GM21723 (cell line): ENCODE measurements around the gene TRAF3IP1.
"Not testable (repeated sequence)": the region's sequence is repeated elsewhere in the genome, so short reads cannot be mapped to it uniquely, and the experiment has no call there.

ENCODE experiments used
- ATAC-seq: cut with Tn5 transposase; IDR thresholded peaks from one replicate; pipeline ENCODE4 v1.9.1; 2021; ENCODE audit warnings: mild to moderate bottlenecking, moderate library complexity; ENCODE audit not compliant: unreplicated experiment

The TRAF3IP1 gene

GRCh38 chr2:238305965-238306671, 14.2 kb upstream of the TRAF3IP1 start:
- ATAC-seq = no peak

DNA sequence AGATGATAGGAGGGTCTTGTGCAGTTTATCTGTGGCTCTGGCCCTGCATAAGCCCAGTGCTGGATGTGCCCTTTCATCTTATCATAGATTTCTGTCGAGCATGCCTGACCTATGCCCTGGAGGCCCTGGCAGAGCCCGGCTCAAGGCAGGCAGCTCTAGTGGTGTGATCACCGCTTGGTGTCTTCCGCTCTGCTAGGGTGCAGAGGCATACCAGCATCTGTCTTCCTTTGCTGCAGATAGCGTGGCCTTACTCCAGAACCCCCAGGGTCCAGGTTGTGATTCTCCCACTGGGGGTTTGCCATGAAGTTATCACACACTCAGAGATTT, 13.7 kb upstream of the TRAF3IP1 start:
- ATAC-seq = no peak

GRCh38 chr2:238308177-238308576, 12.1 kb upstream of the TRAF3IP1 start:
- ATAC-seq = no peak

GRCh38 chr2:238310721-238311120, 9.6 kb upstream of the TRAF3IP1 start:
- not testable (repeated sequence) for ATAC-seq

GRCh38 chr2:238313289-238313990, 6.9 kb upstream of the TRAF3IP1 start:
- ATAC-seq = no peak

- no peak for ATAC-seq
These were observed 6.3 kb upstream of the TRAF3IP1 start for GRCh38 chr2:238313991-238314350.

- ATAC-seq = no peak
These were observed 5.7 kb upstream of the TRAF3IP1 start for GRCh38 chr2:238314576-238314975.

DNA sequence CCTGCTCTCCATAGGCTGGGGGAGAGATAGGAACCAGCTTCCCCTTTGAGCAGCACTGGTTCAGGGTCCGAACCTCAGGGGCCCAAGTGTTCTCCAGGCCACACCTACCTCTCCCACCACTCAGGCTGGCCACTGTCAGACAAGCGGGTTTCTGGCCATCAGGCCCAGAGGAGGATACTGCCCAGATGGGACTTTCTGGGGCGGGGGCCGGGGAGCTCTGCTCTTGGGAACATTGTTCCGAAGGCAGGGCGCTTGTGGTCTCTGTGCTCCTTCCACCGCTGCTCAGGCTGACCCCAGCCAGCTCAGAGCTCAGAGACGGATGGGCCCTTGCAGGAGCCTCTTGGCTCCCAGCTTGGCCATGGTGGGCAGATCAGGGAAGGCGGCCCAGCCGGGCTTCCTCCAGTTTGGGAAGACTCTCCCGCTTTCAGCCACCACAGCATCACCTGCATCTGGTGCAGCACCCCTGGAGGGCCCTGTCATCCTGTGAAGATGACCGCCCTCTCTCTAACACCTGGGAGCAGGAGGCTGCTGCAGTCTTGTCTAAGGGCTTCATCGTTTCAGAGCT, 5.2 kb upstream of the TRAF3IP1 start:
- no peak for ATAC-seq

GRCh38 chr2:238320648-238321281, 447 bp downstream of the TRAF3IP1 start:
- peak; percentile 33 for ATAC-seq

DNA sequence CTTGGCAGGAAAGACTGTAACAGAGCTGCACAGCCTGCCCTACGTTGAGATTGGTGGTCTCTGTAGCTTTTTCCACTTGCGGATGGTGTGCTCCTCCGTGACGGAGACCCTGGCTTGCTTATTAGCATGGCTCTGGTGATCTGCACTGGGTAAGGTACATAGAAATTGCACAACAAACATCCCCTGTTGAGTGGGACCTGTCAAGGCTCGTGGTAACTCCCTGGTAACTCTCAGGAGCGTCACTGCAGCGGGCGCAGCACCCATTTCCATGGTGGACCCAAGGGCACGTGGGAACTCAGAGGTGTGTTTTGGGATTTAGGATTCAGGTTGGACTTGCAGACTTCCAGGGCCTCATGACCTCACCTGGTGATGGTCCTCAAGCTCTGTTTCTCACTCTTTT, 1.1 kb downstream of the TRAF3IP1 start:
- no peak for ATAC-seq

DNA sequence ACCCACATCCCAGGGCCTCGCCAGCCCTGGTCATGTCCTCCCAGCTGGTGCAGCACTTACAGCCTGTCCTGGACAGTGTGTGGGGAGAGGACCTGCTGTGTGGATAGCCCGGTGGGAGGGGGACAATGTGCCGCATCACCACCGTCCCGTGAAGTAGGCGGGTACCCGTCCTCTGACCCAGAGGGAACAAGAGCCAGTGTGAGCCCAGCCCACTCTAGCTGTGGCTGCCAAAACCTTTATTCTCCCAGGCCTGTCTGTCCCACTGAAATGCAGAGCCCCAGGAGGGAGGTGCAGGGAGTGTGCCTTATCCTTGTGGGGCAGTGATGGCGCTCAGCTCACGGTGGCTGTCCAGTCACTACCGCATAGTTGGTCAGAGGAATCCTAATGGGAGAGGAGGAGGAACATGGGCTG, 1.7 kb downstream of the TRAF3IP1 start:
- no peak for ATAC-seq

DNA sequence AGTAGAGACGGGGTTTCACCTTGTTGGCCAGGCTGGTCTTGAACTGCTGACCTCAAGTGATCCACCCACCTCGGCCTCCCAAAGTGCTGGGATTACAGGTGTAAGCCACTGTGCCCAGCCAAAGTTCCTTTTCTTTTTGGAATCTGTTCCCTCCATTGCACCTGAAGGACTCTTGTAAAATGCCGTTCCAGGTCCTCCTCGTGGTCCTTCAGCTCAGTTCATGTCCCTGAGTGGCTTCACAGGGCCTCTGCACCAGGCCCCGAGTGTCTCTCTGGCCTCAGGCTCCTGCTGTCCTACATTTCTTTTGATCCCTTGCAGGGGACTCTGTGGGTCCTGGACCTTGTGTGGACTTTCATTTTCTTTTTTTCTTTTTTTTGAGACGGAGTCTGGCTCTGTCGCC, 3.9 kb downstream of the TRAF3IP1 start:
- ATAC-seq = not testable (repeated sequence)

DNA sequence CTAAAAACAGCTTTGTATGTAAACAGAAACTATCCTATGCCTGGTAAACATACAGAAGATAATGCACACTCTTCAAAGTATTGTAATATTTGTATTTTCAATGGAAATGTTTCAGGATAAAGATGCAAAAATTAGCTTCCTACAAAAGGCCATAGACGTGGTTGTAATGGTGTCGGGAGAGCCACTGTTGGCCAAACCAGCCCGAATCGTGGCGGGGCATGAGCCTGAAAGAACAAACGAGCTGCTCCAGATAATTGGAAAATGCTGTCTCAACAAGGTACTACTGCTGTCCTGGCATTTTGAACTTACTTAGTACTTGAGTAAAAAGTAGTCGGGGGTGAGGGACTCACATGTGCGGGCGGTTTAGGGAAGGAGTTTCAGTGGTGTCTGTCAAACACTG, 5.4 kb downstream of the TRAF3IP1 start:
- ATAC-seq = no peak

GRCh38 chr2:238326801-238327365, 6.6 kb downstream of the TRAF3IP1 start:
- no peak for ATAC-seq

DNA sequence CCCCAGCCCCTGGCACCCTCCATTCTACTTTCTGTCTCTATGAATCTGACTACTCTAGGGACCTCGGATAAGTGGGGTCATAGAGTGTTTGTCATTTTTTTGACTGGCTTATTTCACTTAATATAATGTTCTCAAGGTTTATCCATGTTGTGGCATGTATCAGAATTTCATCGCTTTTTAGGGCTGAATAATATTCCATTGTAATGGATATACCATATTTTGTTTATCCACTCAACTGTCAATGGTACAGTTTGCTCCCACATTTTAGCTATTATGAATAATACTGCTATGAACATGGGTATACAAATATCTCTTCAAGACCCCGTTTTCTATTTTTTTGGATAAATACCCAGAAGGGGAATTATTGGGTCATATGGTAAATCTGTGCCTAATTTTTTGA, 7.4 kb downstream of the TRAF3IP1 start:
- ATAC-seq = no peak

GRCh38 chr2:238330391-238330790, 10.1 kb downstream of the TRAF3IP1 start:
- ATAC-seq = no peak

DNA sequence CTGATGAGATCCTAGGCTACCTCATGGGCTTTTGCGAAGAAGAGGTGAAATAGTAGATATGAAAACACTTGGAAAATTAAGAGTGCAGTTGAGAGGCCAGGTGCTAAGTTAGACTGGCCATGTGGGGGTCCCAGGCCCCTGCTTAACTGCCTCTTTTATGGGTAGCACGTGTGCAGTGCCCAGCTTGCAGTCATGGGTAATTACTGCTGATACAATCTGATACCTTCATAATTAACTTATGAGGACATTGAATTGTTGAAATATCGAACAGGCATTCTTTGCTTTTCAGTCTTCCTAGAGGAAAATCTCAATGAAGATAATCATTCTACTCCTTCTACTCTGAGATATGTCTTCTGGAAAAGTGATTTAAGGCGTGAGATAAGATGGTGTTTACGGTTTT, 11.6 kb downstream of the TRAF3IP1 start:
- no peak for ATAC-seq

GRCh38 chr2:238334885-238335284, 14.6 kb downstream of the TRAF3IP1 start:
- ATAC-seq = no peak

- ATAC-seq = not testable (repeated sequence)
These were observed 15.3 kb downstream of the TRAF3IP1 start for GRCh38 chr2:238335591-238335990.

DNA sequence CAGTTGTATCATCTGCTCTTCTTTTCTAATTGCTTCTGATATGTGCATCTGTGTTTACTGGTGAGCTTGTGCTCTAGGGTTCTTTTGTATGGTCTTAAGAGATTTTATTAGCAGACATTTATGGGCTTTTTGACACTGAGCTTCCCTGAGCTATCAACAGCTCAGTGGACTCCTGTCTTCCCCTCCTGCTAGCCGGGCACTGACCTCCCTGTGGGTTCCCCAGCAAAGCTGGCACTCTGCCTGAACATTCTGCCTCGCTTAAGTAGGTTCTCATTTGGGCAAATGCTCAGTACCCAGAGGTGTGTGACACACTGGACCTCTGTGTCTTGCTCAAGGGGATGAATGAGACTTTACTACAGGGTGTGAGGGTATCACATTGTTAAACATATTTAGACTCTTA, 15.8 kb downstream of the TRAF3IP1 start:
- ATAC-seq = no peak

- no peak for ATAC-seq
These were observed 16.6 kb downstream of the TRAF3IP1 start for GRCh38 chr2:238336793-238337444.
